B cell (primary cell): Measurements from ENCODE around the gene DPP9.

ENCODE experiments used
- CTCF ChIP-seq: fragments of 200-600 bp; IDR thresholded peaks from one replicate; pipeline ENCODE4 v1.8.0; 2022; ENCODE audit warnings: antibody characterized with exemption, mild to moderate bottlenecking
- EZH2 ChIP-seq: IDR thresholded peaks from 2 replicates; pipeline ENCODE4 v1.6.1; 2012; ENCODE audit warnings: borderline replicate concordance, low read depth, mild to moderate bottlenecking, moderate library complexity, low read length; ENCODE audit not compliant: insufficient read depth, poor library complexity, severe bottlenecking

GRCh38 chr19:4688587-4688986, 35.1 kb downstream of the DPP9 start:
- no peak for TF ChIP-seq CTCF
- no peak for TF ChIP-seq EZH2
